Fibroblast of lung (primary cell): Measurements from ENCODE around the gene BICRA.
"Not testable (repeated sequence)": the region's sequence is repeated elsewhere in the genome, so short reads cannot be mapped to it uniquely, and the experiment has no call there.

Source experiments
- EZH2 ChIP-seq: IDR thresholded peaks from 2 replicates; pipeline ENCODE4 v1.5.1; 2012; ENCODE audit warnings: low read length, control low read depth, mild to moderate bottlenecking; ENCODE audit errors: missing control alignments
- TF ChIP-seq, protein P1 (sequence below), 2 donors: IDR thresholded peaks in 1 of 2; conservative IDR thresholded peaks in 1 of 2; 1 replicate in 1 of 2; 2 replicates in 1 of 2; pipeline ENCODE4 v1.5.1; 2011 to 2012; ENCODE audit warnings: low read length in 2 of 2, control low read depth in 1 of 2, inconsistent platforms in 1 of 2, low read depth in 1 of 2, mild to moderate bottlenecking in 1 of 2

DNA sequence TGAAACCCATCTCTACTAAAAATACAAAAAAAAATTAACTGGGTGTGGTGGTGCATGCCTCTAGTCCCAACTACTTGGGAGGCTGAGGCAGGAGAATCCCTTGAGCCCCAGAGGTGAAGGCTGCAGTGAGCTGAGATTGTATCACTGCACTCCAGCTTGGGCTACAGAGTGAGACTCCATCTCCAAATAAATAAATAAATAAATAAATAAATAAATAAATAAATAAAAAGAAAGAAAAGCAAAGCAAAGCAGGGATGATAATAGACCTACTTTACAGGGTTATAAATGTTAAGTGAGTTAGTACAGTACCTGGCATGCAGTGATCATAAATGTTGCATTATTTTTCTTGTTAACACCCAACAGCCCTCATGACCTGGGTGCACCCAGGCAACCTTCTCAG lies 105.9 kb downstream of the BICRA start:
- TF ChIP-seq, protein P1, sequence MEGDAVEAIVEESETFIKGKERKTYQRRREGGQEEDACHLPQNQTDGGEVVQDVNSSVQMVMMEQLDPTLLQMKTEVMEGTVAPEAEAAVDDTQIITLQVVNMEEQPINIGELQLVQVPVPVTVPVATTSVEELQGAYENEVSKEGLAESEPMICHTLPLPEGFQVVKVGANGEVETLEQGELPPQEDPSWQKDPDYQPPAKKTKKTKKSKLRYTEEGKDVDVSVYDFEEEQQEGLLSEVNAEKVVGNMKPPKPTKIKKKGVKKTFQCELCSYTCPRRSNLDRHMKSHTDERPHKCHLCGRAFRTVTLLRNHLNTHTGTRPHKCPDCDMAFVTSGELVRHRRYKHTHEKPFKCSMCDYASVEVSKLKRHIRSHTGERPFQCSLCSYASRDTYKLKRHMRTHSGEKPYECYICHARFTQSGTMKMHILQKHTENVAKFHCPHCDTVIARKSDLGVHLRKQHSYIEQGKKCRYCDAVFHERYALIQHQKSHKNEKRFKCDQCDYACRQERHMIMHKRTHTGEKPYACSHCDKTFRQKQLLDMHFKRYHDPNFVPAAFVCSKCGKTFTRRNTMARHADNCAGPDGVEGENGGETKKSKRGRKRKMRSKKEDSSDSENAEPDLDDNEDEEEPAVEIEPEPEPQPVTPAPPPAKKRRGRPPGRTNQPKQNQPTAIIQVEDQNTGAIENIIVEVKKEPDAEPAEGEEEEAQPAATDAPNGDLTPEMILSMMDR (conservative IDR thresholded peaks at IDR 0.05 in 1 of 2, IDR thresholded peaks at IDR 0.05 in 1 of 2; ENCODE audit: low read depth in 1 of 2, low read length in 2 of 2), result not testable (repeated sequence)
- not testable (repeated sequence) for TF ChIP-seq EZH2
